Kidney tubule cell (primary cell): ENCODE results near the gene KDM5A.

Experiments used
- DNase-seq: peaks from one replicate; pipeline ENCODE4 v3.0.0-alpha.2; 2018; ENCODE audit warnings: low spot score

KDM5A gene

DNA sequence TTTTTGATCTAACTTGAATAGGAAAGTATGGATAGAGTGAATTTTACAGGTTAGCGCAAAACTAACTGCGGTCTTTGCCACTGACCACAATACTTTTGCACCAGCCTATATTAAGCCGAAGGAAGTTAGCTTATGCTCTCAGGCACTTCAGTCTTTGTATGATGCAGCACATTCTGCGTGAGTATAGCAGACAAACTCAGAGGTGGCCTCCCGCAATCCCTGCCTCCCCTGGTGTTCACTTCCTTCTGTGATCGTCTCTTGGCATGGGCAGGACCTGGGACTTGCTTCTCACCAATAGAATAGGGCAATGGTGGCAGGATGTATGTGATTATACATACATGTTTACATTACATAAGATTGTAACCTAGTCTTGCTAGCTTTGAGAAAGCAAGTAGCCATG, 116.2 kb downstream of the KDM5A start:
- no peak for DNase-seq

DNA sequence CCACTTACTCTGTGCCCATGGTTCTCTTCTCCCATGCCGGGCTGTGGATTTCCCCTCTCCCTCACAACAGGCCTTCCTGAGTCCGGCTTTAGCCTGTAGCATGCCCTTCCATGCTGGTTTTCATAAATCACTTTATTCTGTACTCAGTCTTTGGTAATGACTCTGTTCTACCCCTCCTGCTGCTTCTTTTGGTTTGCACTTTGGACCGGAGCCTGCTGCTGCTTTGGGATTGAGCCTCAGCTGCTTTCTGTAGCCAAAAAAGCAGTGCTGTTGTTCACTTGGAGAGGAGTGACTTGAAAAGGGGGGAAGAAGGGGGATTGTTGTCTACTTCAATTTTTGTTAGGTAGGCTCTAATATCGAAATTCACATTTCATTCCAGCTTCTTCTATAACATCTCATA, 118.0 kb downstream of the KDM5A start:
- no peak for DNase-seq

DNA sequence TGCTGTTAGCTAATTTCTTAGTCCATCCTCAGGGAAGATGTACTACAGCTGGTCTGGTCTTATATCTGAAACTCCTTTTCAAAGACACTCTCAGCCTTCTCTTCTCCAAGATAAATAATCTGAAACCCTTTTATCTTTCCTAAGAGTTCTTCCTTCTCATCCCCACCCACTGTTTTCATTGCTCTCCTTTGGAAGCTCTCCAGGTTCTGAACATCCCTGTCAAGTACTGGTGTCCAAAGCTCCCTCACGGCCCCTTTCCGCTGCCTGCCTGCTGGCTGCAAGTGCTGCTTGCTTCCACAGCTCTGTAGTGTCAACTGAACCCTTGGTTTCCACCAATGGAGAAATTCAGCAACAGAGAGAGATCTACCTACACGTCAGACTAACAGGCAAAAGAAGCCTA, 119.9 kb downstream of the KDM5A start:
- DNase-seq: no peak

DNA sequence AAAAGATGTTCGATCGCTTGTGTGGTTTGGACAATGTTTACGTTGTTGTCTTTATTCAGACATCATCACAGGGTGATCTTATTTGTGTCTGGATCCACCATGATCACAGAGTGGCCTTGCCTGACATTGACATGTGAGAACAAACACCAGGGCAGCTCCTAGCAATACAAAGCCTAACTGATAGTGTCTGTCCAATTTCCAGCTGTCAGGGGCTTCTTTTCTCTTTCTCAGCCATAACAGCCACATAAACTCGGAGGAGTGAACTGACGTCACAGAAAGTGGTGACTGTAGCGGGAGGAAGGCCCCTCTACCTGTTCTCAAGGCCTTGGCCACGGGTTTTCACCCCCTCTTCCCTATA, 120.7 kb downstream of the KDM5A start:
- no peak for DNase-seq

DNA sequence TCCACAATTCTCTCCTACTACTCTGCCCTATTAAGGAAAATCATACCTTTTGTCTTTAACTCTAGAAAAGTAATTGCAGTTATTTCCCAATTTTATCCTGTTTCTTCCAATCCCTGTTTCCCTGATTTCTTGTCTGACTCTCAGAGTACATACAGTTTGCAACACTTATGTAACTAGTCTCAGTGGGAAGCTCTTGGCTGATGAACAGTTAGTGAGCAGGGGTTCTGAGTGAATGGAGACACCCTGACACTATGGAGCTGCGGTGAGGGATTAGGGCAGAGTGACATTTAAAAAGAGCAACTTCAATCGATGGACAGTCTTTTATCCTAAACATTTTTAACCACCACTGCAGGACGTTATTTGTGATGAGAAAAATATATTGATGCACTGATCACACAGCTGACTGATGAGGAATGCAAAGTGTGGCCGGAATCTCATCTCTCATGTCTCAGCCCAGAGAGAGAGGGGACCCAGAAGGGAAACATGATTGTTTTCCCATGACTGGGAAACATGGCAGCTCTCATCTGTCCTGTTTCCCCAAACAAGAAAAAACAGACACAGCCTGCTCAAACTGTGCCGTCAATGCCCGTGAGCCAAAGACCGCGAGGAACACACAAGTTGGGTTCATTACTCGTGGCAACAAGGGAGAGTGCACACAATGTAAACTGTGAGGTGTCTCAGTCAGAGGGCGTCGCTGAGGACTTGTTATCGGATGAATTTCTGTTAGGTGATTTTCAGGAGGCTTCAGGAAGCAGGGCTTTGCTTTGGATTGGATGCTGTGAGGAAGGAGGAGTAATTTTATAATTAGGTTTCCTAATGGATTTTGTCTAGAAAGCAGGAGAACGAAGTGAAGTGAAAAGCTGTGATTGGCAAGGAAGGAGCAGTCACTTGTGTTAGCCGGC, 121.3 kb downstream of the KDM5A start:
- DNase-seq: no peak

DNA sequence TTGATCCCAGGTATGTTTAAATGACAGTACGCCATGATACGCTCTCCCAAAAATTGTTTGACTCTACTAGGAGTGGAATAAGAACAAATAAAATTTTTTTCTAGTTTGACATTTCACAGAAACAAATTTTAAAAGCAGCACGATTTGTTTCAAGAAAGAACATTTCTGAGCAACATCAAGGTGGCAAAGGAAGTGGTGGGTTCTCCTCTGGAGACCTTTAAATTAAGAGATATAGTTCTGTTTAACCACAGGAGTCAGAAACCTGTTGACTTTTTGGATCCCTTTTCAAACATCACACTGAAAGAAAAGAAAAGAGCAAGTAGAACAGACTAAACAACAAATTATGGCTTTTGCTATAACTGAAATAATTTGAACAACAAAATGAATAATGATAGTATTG, 124.0 kb downstream of the KDM5A start:
- no peak for DNase-seq

DNA sequence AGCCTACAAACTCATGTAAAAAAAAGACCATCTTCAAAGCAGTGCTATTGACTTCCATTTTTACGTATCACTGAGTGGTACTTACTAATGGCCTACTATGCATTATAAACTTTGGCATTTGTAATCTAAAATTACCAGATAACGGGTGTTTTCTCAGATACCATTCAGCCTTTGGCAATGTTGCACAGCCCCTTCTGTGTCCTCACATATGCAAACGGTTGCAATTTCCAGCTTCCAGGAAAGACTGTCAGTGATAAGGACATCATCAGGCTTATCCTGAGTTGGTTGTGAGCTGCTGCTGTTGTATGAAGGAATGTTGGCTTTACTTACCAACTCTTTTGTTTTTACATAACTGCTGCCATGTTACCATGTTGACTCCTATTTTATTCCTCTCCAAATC, 124.9 kb downstream of the KDM5A start:
- DNase-seq: no peak

DNA sequence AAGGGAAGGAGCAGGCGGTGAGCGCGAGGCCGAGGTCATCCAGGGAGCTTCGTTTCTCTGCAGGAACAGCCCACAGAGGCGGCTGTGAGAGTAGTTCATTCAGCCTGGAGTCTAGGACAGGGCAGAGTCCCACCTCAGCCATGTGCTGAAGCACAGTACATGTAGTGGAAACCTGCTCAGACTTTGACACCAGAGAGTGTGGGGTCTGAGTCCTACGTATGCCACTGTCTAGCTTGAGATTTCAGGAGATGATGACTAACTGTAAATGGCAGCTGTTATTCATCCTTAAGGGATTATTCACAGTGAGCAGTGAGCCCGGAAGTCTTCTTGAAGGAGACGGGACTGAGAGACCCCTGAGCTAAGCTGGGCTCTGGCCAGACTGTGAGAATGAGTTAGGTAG, 125.5 kb downstream of the KDM5A start:
- DNase-seq: peak; percentile 80

DNA sequence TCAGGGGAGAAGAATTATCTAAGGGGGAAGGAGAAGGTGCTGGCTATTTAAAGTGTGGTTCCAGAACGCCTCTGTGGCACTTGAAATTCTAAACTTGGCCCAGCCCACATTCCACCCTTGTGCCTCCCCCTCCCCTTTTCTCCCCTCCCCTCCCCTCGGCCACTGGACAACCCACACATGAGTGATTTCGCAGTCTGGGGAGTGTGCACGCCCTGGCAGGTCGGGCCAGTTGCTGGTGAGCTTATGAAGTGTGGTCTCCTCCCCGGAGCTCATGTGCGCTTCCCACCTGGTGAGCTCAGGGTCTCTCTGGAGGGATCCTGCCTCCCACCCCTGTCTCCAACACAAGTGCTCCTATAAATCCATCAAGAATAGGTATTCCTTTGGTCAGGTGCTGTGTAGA, 126.3 kb downstream of the KDM5A start, which contains the start of gene SLC6A13:
Gene SLC6A13 (minus strand): TSS at position 20 of the 400 bp plus-strand sequence. CDS start 2,784 bp downstream, outside the sequence.
- DNase-seq: peak; percentile 77

DNA sequence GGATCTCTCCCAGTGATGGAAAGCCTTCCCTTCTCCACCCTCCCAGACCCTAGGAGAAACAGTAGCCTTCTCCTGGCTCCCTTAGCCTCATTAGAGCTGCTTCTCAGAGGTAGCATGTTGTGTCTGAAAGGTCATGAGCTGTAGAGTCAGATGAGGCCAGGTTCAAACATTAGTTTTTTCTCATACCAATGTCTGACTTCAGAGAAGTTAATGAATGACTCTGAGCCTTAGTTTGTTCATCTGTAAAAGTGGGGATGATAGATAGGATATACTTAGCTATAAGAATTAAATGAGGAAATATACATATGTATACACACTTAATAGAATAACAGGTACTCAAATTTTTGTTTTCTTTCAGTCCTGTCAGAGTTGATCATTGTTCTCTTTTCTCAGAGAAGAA, 127.0 kb downstream of the KDM5A start:
- DNase-seq: peak; percentile 54

DNA sequence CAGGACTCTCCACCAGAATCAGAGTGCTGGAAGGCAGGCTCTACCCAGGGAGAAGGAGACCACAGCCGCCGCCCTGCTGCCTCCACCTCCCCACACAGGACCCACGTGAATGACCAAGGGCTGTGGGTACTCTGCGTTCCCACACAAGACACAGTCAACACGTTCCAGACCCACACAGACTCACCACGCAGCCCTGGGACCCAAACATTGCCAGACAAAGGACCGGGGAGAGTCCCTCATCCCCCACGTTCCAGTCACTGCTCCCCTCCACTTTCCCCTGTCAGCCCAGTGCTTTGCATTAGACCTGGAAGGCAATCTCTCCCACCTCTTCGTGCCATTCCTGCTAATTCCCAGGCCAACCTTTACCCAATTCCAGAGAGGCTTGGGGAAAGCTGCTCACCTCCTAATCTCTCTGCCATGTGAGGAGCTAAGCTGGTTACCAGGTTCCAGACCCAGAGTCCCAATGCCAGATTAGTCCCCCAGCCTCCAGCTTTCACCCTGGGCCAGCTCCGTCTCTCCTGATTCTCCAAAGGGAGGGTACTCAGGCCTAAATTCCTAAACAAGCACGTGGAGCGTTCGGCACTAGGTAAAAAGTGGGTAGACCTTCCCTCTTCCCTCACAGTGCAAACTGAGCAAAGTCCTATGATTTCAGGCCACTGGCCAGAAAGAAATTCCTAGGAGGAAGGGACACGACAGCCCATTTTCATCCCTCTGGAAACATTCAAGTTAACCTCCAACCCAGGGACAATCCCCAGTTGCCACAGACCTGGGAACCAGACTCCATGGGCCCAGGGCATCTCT, 131.4 kb downstream of the KDM5A start:
- no peak for DNase-seq

DNA sequence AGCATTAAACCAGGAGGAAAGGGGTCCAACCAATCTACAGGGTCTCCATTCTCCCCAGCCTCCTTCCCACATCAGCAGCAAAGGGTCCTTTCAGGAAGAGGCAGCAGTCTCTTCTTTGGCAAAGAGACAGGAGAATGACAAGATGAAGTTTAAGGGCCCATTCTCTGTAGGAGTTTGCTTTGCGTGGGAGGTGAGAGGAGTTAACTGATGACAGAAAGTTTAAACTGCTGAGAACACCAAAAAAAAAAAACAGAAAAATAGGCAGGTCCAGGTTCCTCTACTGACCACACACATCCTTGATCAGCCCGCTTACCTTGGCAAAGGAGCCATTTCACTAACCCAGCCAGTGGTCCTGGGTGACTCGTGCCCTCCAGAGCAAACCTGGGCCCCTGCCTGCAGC, 132.2 kb downstream of the KDM5A start:
- DNase-seq: no peak

DNA sequence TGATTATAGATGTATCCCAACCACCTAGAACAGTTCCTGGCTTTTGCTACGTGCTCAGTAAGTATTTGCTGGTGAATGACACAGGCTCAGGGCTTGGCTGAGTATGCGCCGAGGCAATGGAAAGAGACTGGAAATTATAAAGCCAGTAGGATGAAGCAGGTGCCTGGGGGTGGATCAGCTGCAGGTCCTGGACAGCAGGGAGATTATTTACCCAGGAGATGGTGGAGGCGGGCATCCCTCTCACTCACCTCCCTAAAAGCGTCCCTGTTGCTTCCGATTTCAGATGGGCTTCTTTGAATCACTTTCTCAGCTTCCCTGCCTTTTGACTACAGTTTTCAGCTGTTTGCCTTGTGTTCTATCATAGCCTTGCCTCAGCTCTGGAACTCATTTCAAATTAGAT, 132.9 kb downstream of the KDM5A start:
- DNase-seq: no peak

DNA sequence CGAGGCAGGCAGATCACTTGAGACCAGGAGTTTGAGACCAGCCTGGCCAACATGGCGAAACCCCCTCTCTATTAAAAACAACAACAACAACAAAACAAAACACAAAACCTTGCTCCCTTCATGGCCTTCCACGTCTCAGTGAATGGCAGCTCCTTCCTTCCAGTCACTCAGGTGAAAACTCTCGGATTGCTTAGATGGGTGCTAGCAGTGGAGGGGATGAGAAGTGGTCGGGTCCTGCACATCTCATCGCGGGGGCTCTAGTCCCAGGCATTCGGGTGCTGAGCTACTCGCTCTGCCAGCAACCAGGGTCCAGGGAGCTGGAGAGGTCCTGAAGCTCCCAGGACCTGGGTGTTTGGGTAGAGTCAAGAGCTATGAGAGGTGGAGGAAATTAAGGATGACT, 134.2 kb downstream of the KDM5A start:
- DNase-seq: no peak

DNA sequence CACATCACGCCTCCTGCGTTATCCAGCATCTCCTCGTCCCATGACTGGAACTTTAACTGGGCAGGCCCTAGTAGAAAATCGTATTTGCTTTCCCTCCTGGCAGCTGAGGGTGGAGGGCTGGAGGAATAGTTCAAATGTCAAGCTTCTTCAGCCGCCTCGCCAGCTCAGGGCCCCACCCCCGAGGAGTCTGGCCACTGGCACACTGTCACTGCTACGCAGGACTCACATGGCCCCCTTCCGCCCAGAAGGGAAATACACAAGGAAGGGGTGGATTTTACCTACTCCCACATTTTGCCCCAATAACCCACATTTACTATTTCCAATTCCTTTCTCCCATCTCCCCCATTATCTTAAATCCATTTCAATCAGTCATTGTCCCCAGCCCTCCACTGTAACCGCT, 135.1 kb downstream of the KDM5A start:
- no peak for DNase-seq

DNA sequence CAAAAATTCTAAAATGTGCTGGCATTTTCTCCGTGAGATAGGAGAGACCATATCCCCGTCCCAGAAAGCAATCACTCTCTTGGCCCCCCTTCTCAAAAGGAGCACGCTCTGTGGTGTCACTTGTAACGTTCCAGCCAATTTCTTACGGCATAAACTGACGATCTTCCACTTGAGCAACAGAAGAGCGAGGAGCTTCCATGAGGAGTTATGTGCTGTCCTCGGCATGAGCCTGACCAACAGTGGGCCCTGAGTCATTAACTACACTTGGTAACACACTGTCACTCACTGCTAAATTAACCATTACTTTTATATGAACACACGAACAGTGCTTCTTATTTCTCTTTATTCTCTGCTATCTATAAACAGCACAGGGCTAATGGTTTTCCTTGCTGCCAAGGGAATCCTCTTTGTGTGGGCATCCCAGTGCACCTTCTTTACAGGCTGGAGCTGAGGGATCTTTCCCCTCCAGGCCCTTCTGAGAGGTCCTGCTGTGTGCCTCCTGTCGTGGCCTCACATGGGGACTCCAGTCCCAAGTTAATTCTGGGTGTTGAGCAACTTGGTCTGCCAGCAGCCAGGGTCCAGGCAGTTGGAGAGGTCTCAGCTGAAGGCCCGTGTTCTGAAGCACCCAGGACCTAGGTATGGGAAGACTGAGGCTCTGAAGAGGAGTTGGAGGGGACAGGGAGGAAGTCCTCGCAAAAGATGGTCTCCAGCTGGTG, 135.8 kb downstream of the KDM5A start:
- peak; percentile 77 for DNase-seq

DNA sequence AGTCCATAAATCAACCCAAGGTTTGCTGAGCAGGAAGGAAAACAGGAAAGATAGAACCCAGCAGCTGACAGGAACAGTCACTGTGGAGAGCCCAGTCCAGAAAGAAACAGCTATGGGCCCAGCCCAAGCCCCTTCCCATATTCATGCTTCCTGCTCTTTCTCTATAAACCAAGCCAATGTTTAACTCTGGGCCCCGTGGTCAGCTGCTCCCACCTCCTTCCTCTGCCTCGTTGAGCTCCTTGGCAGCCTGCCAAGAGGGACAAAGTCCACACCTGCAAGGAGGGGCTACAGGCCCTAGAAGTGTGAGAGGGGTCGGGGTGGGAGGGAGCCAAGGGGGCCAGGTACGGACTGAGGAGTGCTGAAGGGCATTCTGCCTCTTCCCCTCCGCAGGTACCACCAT, 136.5 kb downstream of the KDM5A start:
- peak; percentile 65 for DNase-seq

DNA sequence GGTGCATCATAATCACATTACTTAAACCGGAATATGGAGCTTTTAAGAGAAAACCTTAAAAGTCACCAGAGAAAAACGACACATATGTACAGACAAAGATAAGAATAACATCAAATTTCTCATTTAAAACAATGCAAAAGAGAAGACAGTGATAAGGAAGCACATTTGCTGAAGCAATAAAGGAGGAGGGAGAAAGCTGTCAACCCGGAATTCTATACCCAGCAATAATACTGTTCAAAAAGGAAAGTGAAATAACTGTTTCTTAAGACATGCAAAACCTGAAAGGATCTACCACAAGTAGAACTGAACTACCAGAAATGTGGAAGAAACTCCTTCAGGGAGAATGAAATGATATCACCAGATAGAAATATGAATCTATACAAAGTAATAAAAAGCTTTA, 141.8 kb downstream of the KDM5A start:
- DNase-seq: no peak

DNA sequence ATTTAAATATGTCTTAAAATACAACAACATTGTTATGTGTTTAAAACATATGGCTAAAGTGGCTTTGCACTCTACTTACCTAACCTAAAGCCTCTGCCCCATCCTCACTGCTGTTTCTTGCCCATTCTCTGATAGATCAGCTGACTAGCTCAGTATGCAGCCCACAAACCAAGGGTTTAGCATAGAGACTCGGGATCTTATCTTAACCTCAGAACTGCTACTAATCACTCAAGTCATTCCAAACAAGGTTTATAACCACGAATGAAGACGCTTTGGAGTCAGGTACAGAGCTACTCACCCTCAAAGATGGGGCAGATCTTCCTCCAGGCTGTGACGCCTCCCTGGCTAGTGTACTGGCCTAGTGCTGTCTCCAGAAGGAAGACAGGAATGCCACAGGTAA, 145.7 kb downstream of the KDM5A start:
- DNase-seq: no peak

DNA sequence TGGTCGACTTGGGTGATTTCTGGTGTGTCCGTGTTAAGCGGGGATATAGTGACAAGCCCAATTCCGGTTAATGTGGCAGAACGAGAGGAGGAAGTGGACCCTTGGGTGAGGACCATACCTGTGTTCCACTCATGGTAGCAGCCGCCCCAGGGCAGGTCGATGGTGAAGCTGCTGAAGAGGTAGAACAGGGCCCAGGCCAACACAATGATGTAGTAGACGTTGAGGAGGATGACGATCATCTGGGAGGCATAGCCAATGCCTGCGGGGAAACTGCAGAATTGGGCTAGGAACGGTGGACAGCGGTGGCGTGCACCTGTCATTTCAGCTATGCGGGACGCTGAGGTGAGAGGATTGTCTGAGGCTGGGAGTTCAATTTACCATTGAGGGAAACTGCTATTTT, 146.6 kb downstream of the KDM5A start:
- DNase-seq: no peak

DNA sequence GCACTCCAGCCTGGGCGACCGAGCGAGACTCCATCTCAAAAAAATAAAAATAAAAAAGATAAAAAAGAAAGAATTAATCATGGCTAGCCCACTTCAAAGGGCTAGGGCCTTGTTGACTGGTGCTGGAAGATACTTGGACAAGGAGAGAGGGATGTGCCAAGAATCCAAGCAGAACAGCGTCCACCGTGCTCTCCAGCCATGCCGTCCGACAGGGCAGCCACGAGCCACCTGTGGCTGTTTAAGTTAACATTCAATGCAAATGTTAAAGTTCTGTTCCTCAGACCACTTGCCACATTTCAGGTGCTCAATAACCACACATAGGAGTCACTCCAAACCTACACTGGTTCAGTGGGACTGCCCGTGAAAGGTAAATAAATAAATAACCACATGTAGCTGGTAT, 147.9 kb downstream of the KDM5A start:
- no peak for DNase-seq

DNA sequence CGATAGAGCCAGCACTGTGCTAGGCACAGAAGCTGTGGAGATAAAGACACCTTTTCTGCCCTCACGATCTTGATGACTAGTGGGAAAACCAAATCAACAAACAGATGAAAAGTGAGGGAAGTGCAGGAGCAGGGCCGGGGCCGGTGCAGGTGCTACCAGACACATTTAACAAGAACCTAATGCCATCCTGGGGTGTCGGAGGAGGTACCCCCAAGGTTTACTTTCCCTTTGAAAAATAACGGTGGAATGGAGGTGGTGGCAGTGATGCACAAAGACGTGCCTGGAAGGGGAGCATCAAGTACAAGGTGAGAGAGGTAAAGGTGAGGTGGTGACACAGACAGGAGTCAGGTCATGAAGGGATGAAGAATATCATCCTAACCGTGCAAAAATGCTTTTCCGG, 148.6 kb downstream of the KDM5A start:
- DNase-seq: no peak
